Anterior cingulate cortex (tissue), 58 donors: ENCODE results near the gene LAMA3.

ENCODE experiments used
- DNase-seq, 58 donors: peaks; one replicate each; lab custom pipeline; 2025; lab: John Stamatoyannopoulos, UW

LAMA3 gene

DNA sequence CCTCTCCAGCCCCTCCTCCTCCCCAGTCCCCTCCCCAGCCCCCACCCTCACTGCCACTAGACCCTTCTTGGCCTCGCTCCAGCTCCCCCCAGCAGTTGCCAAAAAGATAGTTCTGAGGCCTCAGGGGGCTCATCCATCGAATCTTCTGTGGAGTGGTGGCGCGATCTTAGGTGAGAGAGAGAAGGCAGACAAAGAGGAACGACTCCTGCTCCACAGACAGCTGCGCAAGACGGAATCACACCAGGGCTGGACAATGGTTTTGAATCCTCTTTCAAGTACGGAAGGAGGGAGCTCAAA lies 68.1 kb downstream of the LAMA3 start:
- no peak for DNase-seq

GRCh38 chr18:23758281-23758680 lies 69.0 kb downstream of the LAMA3 start:
- no peak for DNase-seq

DNA sequence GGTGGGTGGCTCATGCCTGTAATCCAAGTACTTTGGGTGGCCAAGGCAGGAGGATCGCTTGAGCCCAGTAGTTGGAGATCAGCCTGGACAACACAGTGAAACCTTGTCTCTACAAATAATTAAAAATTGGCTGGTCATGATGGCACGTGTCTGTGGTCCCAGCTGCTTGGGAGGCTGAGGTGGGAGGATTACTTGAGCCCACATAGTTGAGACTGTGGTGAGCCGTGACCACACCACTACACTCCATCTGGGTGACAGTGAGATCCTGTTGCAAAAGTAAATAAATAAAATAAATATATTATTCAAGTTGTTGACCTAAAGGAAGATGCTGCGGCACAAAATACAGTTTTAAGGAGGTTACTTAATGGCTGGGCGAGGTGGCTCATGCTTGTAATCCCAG lies 72.7 kb downstream of the LAMA3 start:
- DNase-seq: no peak

GRCh38 chr18:23763343-23763742 lies 74.1 kb downstream of the LAMA3 start:
- no peak for DNase-seq

- DNase-seq: no peak
These were observed 76.7 kb downstream of the LAMA3 start for GRCh38 chr18:23765931-23766330.

- DNase-seq: no peak
These were observed 83.2 kb downstream of the LAMA3 start for GRCh38 chr18:23772327-23773024.

GRCh38 chr18:23776306-23776705 lies 87.1 kb downstream of the LAMA3 start:
- DNase-seq: no peak

- no peak for DNase-seq
These were observed 89.6 kb downstream of the LAMA3 start for GRCh38 chr18:23778828-23779227.

GRCh38 chr18:23779696-23780303 lies 90.5 kb downstream of the LAMA3 start:
- no peak for DNase-seq

GRCh38 chr18:23784832-23785245 lies 95.6 kb downstream of the LAMA3 start:
- no peak for DNase-seq

DNA sequence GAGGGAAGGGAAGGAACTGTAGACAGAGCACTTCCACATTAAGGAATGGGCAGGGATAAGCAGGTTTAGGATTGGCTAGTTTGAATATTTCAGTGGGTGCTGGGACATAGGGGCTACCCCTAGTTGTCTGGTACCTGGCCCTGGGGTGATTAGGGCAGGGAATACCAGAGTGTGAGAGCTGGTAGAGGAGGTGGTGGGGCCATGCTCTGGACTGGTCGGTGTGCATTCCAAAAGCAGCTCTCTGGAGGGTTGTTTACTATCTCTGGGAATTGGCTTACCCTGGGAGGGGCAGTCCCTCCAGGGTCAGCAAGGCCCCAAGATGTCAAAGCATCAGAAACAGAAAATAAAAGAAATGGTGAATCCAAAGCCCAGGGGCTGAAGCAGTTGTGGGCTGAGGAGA lies 103.8 kb downstream of the LAMA3 start:
- DNase-seq: no peak

DNA sequence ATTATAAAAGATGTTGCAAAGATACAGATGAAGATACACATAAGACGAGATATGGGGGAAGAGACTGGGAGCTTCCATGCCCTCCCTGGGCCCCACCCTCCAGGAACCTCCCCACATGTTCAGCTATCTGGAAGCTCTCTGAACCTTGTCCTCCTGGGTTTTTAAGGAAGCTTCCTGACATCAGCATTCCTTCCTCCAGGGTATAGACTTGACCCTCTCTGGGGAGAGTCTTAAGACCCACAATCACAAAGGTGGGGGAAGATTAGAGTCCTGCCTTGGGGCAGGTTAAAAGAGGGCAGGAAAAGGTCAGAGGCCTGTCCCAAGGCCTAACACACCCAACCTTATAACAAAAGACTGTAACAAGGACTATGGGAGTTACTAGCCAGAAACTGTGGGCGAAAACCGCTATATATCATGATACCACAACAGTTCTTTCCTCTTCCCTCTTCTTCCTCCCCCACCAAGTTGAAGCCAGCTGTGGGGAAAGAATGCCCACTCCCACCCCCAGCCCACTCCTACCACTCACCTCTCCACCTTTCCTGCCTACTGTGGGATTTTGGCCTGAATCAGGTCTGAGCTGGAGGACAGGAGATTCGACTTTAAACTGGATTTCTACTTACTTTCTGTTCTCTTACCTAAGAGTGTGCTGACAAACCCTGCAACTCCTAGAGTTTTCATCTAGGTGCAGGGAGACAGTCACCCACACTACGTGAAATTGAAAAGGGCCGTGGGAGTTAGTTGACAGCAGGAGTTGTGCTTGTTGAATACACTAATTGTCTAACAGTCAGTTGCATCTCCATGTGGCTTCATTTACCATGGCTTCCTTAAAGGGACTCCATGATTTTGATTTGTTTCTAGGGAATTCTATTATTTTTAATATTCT lies 105.0 kb downstream of the LAMA3 start:
- no peak for DNase-seq

DNA sequence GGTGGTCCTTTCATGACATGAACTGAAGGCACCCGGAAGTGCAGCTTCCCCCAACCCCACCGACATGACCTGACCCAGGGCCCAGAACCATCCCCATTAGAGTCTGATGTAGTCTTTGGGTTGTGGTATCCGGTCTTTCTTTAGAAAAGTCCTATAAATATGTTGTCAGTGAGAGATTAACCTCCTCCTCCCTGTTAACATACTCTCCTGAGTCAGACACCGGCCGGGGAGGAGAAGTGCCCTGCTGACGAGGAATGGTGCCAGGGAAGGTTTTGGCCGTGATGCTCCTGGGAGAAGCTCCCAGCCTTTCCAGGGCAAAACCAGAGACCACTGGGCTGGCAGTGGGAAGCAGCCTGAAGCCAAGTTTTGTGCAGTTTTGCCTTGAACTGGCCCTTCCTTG lies 109.0 kb downstream of the LAMA3 start:
- no peak for DNase-seq

DNA sequence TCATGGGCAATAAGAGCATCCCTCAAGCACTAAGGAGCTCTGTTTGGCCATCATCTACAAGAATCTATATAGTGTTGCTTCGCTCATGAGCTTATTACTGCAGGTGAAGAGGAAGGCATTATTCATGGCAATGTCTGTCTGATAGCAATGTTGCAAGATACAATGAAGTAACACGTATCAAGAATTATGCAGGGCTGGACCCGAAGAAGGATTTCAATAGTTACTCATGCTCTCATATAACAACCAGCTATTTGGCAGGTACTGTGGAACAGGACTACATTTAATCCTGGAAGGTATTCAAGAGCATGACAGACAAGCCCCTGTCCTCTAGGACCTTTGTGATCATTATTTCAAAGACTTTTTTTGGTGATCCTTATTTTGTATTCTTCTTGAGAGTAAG lies 109.6 kb downstream of the LAMA3 start:
- DNase-seq: no peak

DNA sequence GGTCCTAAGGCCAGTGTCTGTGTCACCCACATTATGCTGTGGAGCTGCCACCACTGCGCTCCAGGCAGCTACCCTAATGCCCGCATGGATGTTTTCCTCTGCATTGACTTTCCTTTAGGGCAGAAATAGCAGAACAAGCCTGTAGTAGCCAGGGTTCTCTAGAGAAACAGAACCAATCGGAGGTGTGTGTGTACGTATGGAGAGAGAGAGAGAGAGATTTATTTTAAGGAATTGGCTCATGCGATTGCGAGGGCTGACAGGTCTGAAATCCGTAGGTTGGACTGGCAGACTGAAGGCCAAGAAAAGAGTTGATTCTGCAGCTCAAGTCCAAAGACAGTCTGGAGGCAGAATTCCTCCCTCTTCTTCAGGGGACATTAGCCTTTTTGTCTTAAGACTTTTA lies 110.3 kb downstream of the LAMA3 start:
- no peak for DNase-seq

- no peak for DNase-seq
These were observed 111.6 kb downstream of the LAMA3 start for GRCh38 chr18:23800902-23801301.

DNA sequence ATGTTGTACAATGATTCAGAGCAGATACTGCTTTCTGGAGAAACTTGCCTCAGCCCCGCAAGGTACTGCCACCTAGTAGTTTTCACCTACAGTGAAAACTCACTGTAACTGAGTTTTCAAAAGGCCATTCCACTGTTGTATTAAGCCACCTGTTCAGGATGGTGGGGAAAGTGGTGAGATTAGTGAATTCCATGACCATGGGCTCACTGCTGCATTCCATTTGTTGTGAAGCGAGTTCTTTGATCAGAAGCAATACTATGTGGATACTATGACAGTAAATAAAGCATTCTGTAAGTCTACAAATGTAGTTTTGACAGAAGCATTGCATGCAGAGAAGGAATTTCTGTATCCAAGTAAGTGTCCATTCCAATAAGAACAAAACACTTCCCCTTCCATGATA lies 113.6 kb downstream of the LAMA3 start:
- DNase-seq: no peak

GRCh38 chr18:23803755-23804154 lies 114.5 kb downstream of the LAMA3 start:
- no peak for DNase-seq

DNA sequence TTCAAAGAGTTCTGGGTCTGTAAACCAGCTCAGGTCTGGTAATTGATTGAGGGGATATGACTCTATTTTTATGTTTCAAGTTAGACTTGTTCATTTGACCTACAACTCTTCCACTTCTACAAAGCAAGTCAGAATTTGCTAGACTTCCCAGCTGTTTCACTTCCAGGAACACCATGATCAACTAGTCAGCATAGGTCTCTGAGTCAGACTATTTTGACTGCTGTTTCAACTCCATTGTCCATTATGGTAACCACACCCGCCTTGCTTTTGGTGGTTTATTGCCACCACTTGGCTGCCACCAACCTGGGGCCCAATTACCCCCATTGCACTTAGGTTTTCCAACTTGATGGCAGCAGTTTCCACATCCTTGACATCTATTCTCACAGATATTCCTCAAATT lies 116.6 kb downstream of the LAMA3 start:
- no peak for DNase-seq

DNA sequence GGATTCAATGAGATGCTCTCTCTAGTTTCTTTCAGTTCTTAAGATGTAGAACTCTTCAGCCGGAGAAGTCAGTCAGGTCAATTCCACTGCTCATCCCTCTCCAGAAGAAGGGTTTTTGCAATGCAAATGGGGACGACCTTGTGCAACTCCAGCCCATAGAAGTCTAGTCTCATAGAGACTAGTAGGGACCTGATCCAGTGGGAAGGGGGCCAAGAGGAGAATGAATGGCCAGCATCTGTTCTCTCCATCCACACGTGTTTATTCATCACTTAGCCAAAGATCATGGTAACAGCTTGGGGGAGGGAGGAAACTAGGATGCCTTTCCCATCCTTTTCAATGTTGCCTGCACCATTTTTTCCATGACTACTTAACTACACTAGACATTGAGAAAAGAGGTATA lies 120.2 kb downstream of the LAMA3 start:
- no peak for DNase-seq

DNA sequence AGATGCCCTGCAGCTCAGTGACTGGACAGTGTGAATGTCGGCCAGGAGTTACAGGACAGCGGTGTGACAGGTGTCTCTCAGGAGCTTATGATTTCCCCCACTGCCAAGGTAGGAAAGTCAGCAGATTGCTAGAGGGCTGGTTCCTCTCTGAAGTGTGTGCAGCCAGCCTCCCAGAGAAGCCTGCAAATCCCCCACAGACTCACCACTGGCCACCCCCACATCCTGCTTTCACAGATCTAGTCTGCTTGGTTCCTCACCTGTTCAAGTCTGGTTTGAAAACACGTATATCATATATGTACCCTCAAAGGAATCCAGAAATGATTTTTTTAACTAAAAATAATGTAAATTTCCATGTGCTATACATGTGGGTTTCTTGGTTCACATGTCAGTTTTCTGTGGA lies 121.1 kb downstream of the LAMA3 start:
- no peak for DNase-seq

DNA sequence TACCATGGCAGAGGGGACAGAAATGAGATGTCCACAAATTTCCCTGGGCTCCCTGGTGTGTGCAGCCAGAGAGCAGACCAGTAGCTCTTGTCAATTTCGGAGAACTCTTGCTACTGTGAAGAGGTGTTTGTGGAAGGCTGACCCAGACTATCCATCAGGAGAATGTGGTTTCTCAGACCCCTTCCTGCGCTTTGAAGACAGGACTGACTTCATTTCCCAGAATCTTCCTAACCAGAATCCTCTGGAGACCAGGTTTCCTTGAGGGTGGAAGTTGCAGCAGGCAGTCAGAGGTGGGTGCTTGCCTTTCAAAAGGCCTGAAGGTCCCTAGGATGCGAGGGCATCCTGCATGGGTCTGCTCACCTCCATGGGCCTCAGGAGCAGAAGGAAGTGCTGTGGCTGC lies 121.9 kb downstream of the LAMA3 start:
- DNase-seq: no peak
